Measurements from ENCODE around the gene RCSD1.

- no peak for TF ChIP-seq CTCF (IDR thresholded peaks at IDR 0.05; ENCODE audit: low read depth, low read length, poor library complexity, severe bottlenecking)
- TF ChIP-seq EZH2phosphoT487 (IDR thresholded peaks at IDR 0.05; ENCODE audit: borderline replicate concordance, low read length): no peak
These were observed 28.3 kb upstream of the RCSD1 start for GRCh38 chr1:167601442-167602383.

All from DOHH2 (cell line).